Heart right ventricle (tissue), 16 donors: ENCODE results near the gene NKX2-2. TPM values are rescaled to one million over a fixed set of nuclear protein-coding genes. Genes with fewer than 3 reads are reported as not detected.

ENCODE experiments used
- ATAC-seq, 8 donors: fragments of 200-7000 bp; cut with Tn5 transposase; one replicate each; pipeline ENCODE4 v1.9.1; 2020; ENCODE audit warnings: mild to moderate bottlenecking in 8 of 8, moderate library complexity in 8 of 8, moderate number of reproducible peaks in 1 of 8
- DNase-seq, 2 donors: peaks; one replicate each; pipeline ENCODE4 v3.0.0-alpha.2; 2020
- H3K27ac ChIP-seq, 10 donors: fragments of 200-600 bp; sonication (generic) in 2 of 10; one replicate each; pipeline versions ENCODE4 v1.5.0 to v1.8.0; 2020 to 2022; ENCODE audit warnings: mild to moderate bottlenecking in 3 of 10
- H3K27me3 ChIP-seq, 7 donors: fragments of 200-600 bp; one replicate each; pipeline ENCODE4 v1.8.0; 2021 to 2022; ENCODE audit warnings: mild to moderate bottlenecking in 2 of 7
- H3K36me3 ChIP-seq, 9 donors: fragments of 200-600 bp; sonication (generic) in 1 of 9; one replicate each; pipeline versions ENCODE4 v1.5.0 to v1.8.0; 2020 to 2022; ENCODE audit warnings: mild to moderate bottlenecking in 2 of 9
- H3K4me1 ChIP-seq, 9 donors: fragments of 200-600 bp; sonication (generic) in 1 of 9; one replicate each; pipeline versions ENCODE4 v1.5.0 to v1.8.0; 2020 to 2022; ENCODE audit warnings: mild to moderate bottlenecking in 4 of 9
- H3K4me3 ChIP-seq, 10 donors: fragments of 200-600 bp; sonication (generic) in 2 of 10; one replicate each; pipeline versions ENCODE4 v1.5.0 to v1.8.0; 2020 to 2022; ENCODE audit warnings: mild to moderate bottlenecking in 7 of 10, moderate library complexity in 2 of 10
- H3K9me3 ChIP-seq, 11 donors: fragments of 200-600 bp in 10 of 11; sonication (generic) in 2 of 11; one replicate each; pipeline versions ENCODE4 v1.5.0 to v1.8.0; 2013 to 2022; ENCODE audit warnings: mild to moderate bottlenecking in 2 of 11, control low read depth in 1 of 11, moderate library complexity in 1 of 11
- CTCF ChIP-seq, 9 donors: fragments of 200-600 bp; sonication (generic) in 2 of 9; IDR thresholded peaks; one replicate each; pipeline versions ENCODE4 v1.5.0 to v1.8.0; 2021 to 2022; ENCODE audit warnings: antibody characterized with exemption in 9 of 9, mild to moderate bottlenecking in 5 of 9, moderate library complexity in 1 of 9
- WGBS, 2 donors: extraction: QIAGEN DNeasy Blood & Tissue Kit; methylation state at CpG; one replicate each; pipeline ENCODE4 v1.1.7; 2013; ENCODE audit warnings: inconsistent platforms in 1 of 2; 5-methylcytosine and 5-hydroxymethylcytosine counted together
- intact Hi-C, 10 donors: fragments of 100-400 bp; cut with DNase I; formaldehyde crosslinking; loops; one replicate each; pipeline versions ENCODE4 v1.11.1 to v1.14.2; 2022
- polyA plus RNA-seq, 2 donors: library from polyadenylated mRNA; stranded (reverse); fragments of 200-250 nt; gene quantifications; one replicate each; pipeline ENCODE4 v1.2.3, GENCODE V29; 2013
- total RNA-seq, 10 donors: library from RNA; stranded (reverse); fragmentation: NEBNext Ultra II Directional in 3 of 10; extraction: Animal tissue kit (Norgen Biotek cat#: 25700) in 3 of 10; gene quantifications; one replicate each; pipeline versions ENCODE4 v1.2.1 to v1.2.4, GENCODE V29; 2021 to 2023
- donor health status: Arrhythmogenic right ventricular cardiomyopathy.
- donor health status: ischemic (EF 13 %, LVEDD 7.1; RV severe dilation, severe dysfunction).
- donor health status: healthy with polysubstance abuse.
- donor health status: DM: no; HTN: yes; CAD: no.
- donor health status: DM: no; HTN: no; CAD: no.
- donor health status: ischemic (EF 25% LVEDD 6.9; RV normal size, moderate dysfunction).
- donor health status: ischemic (EF 25% LVEDD 5.7; RV mildly dilated, moderate dysfunction).
- donor health status: healthy.
- donor health status: DM: yes; HTN: yes; CAD: no.
- donor health status: Ischemic cardiomyopathy.
- donor health status: ischemic (EF 35%, LVEDD 5.7; RV mildly dilated, moderate dysfunction).
- donor health status: nonischemic (EF 11% LVEDD 7.7; RV severe dilation, severe dysfunction).
- donor health status: DM: yes; HTN: yes; CAD: no.
- donor health status: PGD.
- donor health status: ischemic (EF 29% LVEDD 5.4; RV normal size, mild dysfunction).
- donor health status: nonischemic (EF 23%, LVEDD 6.1; RV moderate dilation, normal function).

NKX2-2 gene
- total and polyA plus RNA-seq, 12 donors, result not detected

- Histone ChIP-seq H3K36me3 (no peaks in the 10 kb centered on the region), H3K4me1 (peaks cover 0 to 5% (median 3%) of the 10 kb centered on the region in 9 donors), H3K27ac (no peak overlapping the region), H3K9me3 (no peaks in the 10 kb centered on the region), H3K4me3 (no peak overlapping the region), H3K27me3 (peaks cover 0 to 83% (median 59%) of the 10 kb centered on the region in 7 donors)
- ATAC-seq (no peak), DNase-seq (no peak)
- TF ChIP-seq CTCF (IDR thresholded peaks at IDR 0.05), result no peak
- intact Hi-C loops, result no loop called here
- WGBS, 2 donors, result 82 to 85% methylated on average over 5 of the region's 5 CpGs
Observed at GRCh38 chr20:21527908-21528307, 14.0 kb upstream of the NKX2-2 start.

DNA sequence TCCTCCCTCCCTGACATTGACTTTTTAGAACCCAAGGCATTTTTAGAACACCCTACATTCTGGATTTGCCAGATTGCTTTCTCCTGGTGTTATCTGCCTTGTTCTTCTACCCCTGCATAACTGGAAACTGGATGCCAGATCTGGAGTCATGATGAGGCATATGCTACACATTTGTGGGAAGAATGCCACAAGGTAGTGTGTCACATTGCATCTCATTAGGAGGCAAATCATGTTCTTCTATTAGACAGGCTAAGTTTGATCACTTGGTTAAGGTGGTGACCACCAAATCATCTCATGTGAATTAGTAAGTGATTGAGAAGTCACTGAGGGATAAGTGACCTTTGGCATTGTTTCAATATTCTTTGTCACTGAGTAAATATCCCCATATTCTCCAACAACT is 12.9 kb upstream of the NKX2-2 start:
- peaks cover 0 to 14% (median 10%) of the 10 kb centered on the region in 9 donors for H3K4me1 ChIP-seq
- DNase-seq (no peak), ATAC-seq (no peak)
- H3K4me3 ChIP-seq, result no peak overlapping the region
- H3K27me3 ChIP-seq, result peaks cover 9 to 84% (median 64%) of the 10 kb centered on the region in 7 donors
- H3K9me3 ChIP-seq, result no peaks in the 10 kb centered on the region
- H3K36me3 ChIP-seq, result no peaks in the 10 kb centered on the region
- TF ChIP-seq CTCF (IDR thresholded peaks at IDR 0.05), result no peak
- no peak overlapping the region for H3K27ac ChIP-seq
- intact Hi-C loops, result no loop called here

DNA sequence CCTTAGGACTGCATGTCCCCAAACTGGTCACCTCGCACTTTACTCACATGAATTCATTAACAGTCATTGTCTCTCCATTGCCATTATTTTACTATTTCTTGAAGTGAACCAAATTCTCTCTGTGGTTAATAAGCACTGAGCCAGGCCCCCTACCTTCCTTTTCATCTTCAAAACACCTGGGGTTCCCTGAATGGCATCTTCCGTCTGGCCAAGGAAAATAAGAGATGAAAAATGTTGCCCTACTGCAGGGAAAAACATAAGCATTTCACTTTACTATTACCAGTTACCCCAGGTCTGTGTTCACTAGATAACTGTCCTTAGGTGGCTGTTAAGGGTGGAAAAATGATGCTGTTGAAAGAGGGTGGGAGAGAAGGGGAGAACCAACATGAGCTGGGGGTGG is 10.0 kb upstream of the NKX2-2 start:
- H3K4me1 ChIP-seq, result peaks cover 0 to 19% (median 12%) of the 10 kb centered on the region in 9 donors
- no peak for TF ChIP-seq CTCF (IDR thresholded peaks at IDR 0.05)
- no peak for ATAC-seq
- no peaks in the 10 kb centered on the region for H3K36me3 ChIP-seq
- intact Hi-C loops, result no loop called here
- WGBS, 2 donors, result 2 to 10% methylated on average over 2 of the region's 2 CpGs
- H3K9me3 ChIP-seq, result no peaks in the 10 kb centered on the region
- DNase-seq, result no peak
- H3K4me3 ChIP-seq, result no peak overlapping the region
- H3K27me3 ChIP-seq, result peaks cover 15 to 95% (median 85%) of the 10 kb centered on the region in 7 donors
- no peak overlapping the region for H3K27ac ChIP-seq

- no peaks in the 10 kb centered on the region for H3K36me3 ChIP-seq
- H3K27me3 ChIP-seq, result peaks cover 20 to 96% (median 90%) of the 10 kb centered on the region in 7 donors
- no peak for TF ChIP-seq CTCF (IDR thresholded peaks at IDR 0.05)
- H3K4me3 ChIP-seq, result no peak overlapping the region
- DNase-seq (no peak), ATAC-seq (no peak)
- no peaks in the 10 kb centered on the region for H3K9me3 ChIP-seq
- 2% methylated on average over 19 of the region's 19 CpGs for WGBS, 2 donors
- no peak overlapping the region for H3K27ac ChIP-seq
- peaks cover 0 to 19% (median 12%) of the 10 kb centered on the region in 9 donors for H3K4me1 ChIP-seq
- intact Hi-C loops, result no loop called here
Observed at GRCh38 chr20:21523281-21523868, 9.5 kb upstream of the NKX2-2 start.
